GM21360 (cell line): ENCODE results near the gene RGS7.

Source experiments
- ATAC-seq: cut with Tn5 transposase; IDR thresholded peaks from one replicate; pipeline ENCODE4 v1.9.1; 2021; ENCODE audit warnings: mild to moderate bottlenecking, moderate library complexity; ENCODE audit not compliant: unreplicated experiment

RGS7 gene

DNA sequence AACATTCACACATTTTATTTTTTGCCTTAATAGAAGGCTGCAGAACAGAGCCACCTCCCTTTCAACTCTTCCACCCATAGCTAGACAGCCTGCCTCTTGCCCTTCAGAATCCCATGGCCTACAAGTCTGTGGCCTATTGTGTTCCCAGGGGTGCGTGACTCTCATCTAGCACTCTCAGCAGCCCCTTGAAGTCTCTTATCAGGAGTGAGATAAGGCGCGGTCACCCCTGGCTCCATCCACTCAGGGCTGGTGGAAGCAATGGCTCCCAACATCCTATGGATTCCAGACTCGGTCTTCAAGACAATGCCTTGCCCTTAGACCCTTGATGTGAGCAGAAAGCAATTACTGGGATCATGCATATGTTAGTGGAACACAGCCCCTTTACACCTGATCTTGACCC lies 480.9 kb downstream of the RGS7 start:
- ATAC-seq = no peak

GRCh38 chr1:240869071-240869470 lies 487.9 kb downstream of the RGS7 start:
- no peak for ATAC-seq

GRCh38 chr1:240866724-240867123 lies 490.3 kb downstream of the RGS7 start:
- no peak for ATAC-seq

DNA sequence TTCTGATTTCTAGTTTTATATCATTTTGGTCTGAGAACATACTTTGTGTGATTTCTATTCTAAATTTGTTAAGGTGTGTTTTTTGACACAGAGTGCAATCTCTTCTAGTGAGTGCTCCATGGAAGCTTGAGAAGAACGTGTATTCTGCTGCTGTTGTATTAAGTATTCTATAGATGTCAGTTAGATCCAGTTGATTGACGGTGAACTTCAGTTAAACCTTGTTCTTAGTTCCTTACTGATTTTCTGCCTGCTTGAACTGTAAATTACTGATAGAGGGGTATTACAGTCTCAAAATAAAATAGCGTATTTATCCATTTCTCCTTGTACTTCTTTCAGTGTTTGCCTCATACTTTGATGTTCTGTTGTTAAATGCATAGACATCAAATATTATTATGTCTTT lies 497.0 kb downstream of the RGS7 start:
- no peak for ATAC-seq

DNA sequence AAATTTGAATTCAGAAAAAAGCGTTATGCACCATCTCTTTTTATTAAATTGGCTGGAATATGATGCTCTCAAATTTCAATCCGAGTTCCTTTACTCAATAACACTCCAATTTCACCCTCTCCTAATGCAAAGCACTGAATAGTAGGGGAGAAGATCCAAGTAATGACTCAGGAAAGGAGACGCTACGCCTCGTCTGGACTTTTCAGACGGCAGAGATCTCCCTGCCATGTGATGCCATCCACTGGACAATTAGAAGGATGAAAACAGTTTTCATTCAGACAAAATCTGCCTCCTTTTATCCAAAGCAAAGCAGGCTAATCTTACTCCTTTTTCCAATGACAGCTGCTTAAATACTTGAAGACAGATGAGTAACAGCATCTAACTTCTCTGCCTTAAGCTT lies 502.6 kb downstream of the RGS7 start:
- ATAC-seq = no peak

- no peak for ATAC-seq
These were observed 509.7 kb downstream of the RGS7 start for GRCh38 chr1:240847325-240847724.

- ATAC-seq = no peak
These were observed 512.5 kb downstream of the RGS7 start for GRCh38 chr1:240844486-240844885.

- ATAC-seq = no peak
These were observed 513.2 kb downstream of the RGS7 start for GRCh38 chr1:240843798-240844197.

- no peak for ATAC-seq
These were observed 520.7 kb downstream of the RGS7 start for GRCh38 chr1:240836271-240836670.

DNA sequence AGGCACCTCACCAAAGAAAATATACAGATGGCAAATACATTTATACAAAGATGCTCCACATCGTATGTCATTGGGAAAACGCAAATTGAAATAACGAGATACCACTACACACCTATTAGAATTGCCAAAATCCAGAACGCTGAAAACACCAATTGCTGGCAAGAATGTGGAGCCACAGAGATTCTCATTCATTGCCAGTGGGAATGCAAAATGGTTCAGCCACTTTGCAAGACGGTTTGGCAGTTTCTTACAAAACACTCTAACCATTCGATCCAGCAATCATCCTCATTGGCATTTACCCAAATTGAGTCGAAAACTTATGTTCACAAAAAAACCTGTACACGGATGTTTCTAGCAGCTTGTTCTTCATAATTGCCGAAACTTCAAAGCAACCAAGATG lies 521.7 kb downstream of the RGS7 start:
- no peak for ATAC-seq

DNA sequence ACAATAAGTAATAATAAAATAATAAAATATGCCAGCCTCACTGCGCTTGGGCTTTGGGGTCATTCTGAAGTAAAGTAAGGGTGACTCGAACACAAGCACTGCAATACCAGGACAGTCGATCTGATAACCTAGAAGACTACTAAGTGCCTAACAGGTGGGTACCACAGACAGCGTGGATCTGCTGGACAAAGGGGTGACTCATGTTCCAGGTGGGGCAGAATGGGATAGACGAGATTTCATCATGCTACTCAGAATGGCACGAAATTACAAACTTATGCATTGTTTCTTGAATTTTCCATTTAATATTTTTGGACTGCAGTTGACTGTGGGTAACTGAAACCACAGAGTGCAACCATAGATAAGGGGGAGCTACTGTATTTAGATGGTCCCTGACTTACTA lies 523.9 kb downstream of the RGS7 start:
- no peak for ATAC-seq

DNA sequence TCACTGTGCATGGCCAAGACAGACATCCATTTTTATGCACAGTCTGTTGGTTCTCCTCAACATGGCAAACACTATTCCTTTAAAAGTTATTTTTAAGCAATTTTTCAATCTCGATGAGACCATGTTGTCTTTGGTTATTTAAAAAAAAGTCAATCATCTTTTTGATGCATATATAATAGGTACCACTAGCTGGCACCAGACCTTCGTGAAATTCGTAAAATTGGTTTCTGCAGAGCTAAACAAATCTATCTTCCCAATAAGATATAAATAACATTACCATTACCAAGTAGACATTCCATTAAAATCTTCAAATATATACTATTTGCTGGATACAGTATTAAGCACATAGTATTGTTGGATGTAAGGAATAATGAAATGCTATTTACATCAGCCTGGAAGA lies 525.1 kb downstream of the RGS7 start:
- ATAC-seq = no peak

DNA sequence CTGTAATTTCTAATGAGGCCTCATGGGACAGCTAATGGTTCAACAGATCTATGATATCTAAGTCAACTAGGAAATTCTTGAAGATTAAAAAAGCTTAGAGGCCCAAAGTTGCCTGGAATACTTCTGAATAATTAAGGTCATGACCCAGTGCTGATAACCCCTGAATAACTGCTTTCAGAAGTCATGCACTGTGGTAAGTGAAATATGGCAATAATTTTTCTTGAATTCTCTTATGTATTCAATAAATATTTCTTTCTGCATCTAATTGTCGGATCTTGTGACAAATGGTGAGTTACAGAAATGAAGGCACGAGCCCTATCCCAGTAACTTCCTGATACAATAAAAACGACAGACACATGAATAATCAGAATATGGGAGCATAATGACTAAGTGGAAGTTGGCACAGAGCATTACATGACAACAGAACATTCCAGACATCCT lies 525.8 kb downstream of the RGS7 start:
- no peak for ATAC-seq

GRCh38 chr1:240829487-240829886 lies 527.5 kb downstream of the RGS7 start:
- no peak for ATAC-seq

- ATAC-seq = no peak
These were observed 529.2 kb downstream of the RGS7 start for GRCh38 chr1:240827786-240828185.

- ATAC-seq = no peak
These were observed 532.8 kb downstream of the RGS7 start for GRCh38 chr1:240824238-240824637.

GRCh38 chr1:240823357-240823756 lies 533.6 kb downstream of the RGS7 start:
- no peak for ATAC-seq

DNA sequence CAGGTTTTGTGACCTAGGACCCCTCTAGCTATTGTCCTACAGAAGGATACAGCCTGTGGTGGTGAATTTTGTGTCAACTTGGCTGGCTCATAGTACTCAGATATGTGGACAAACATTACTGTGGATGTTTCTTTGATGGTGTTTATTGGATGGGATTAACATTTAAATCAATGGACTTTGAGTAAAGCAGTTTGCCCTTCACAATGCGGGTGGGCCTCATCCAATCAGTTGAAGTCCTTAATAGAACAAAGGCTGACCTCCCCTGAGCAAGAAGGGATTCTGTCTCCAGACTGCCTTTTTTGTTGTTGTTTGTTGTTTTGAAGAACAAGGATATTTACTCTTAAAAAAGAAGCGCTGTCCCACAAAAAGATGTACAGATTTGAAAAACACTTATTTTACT lies 535.1 kb downstream of the RGS7 start:
- ATAC-seq = no peak

DNA sequence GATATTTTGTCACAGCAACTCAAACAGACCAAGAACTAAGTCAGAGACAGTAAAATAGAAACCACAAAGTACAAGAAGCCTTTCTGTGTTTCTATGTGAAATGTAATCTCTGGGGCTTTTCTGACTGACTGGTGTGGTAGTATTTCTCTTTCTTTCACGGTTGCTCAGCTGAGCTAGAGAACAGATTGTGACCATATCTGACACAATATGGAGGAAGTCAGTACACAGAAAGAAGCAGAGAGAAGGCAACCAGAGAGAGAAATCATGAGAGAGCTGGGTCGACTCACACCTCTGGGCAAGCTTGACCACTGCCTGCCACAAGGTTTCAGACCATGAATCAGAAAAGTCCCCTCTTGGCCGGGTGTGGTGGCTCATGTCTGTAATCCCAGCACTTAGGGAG lies 536.2 kb downstream of the RGS7 start:
- ATAC-seq = no peak

- no peak for ATAC-seq
These were observed 540.5 kb downstream of the RGS7 start for GRCh38 chr1:240816472-240816871.

DNA sequence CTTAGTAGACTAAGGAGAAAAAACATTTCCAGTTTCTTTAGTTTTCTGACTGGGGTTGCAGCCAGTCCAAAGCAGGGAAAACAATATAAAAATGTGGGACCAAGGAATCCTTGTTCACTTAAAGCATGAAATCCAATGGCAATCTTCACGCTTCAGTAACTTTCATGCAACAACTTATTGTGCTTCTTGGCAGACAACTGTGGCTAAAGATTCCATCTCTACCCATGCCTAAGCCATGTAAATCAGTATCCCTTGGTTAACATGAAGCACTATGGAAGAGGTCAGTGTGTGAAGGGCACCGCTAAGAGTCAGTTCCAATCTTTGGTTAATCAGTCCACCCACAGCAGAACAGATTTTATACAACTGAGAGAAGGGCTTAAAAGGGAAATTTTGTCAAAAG lies 543.3 kb downstream of the RGS7 start:
- ATAC-seq = no peak

DNA sequence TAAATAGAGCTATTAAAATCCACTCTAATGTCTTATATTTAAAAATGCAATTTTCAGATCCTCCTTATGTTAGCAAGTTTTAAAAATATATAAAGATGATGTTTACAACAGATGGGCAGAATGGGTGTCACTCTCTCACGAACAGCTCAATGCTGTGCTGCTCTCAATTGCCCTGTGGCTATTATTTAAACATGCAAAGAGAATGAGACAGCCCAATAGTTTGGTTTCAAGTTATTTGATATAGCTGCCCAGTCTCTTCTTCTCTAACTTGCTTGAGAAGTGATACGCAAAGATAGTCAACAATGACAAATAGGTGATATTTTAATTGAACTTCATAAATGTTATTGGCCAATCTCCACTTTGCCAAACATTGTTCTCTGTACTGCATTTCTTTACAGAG lies 545.7 kb downstream of the RGS7 start:
- no peak for ATAC-seq

DNA sequence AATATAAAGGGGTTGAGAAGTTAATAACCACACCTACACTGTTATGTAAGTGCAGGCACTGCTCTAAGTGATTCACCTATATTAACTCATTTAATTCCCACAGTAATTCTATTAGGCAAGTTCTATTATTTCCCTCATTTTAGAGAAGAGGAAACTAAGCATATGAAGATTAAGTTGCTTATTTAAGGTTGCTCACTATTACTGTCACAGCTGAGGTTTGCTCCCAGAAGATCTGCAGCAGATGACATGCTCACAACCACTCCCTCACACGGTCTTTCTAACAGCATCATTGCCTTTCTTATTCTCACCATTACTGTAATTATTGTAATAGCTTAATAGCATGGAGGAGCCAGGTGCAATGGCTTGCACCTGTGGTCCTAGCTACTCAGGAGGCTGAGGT lies 548.6 kb downstream of the RGS7 start:
- ATAC-seq = no peak

- no peak for ATAC-seq
These were observed 550.7 kb downstream of the RGS7 start for GRCh38 chr1:240806200-240806745.
